HepG2 (cell line): ENCODE data around the gene BPI. TPM values are rescaled to one million over a fixed set of nuclear protein-coding genes. Genes with fewer than 3 reads are reported as not detected.
A peak's percentile ranks its signal among the peaks of the same experiment; 100 is the strongest.

Experiments used
- ATAC-seq: fragments of 200-7000 bp; cut with Tn5 transposase; 3 replicates; pipeline ENCODE4 v1.9.1; 2020; ENCODE audit warnings: mild to moderate bottlenecking, moderate library complexity
- BruUV-seq: library from RNA; stranded (reverse); fragments of 400-500 nt; replicated peaks from 2 replicates; lab custom pipeline; 2021; lab: Mats Ljungman, UMichigan
- CTCF ChIA-PET: fragments of 300-600 bp; formaldehyde crosslinking; extraction: SDS; loops from one replicate; lab custom pipeline; 2021; ENCODE audit warnings: low total read pairs, inconsistent platforms, low intra/inter-chr PET ratio; lab: Yijun Ruan, JAX
- POLR2A ChIA-PET: fragments of 350-600 bp; sonication (Branson Sonifier 250); formaldehyde crosslinking; loops from one replicate; lab custom pipeline; 2020; ENCODE audit warnings: antibody characterized with exemption, inconsistent platforms; lab: Yijun Ruan, JAX
- DNase-seq: peaks from one replicate; pipeline ENCODE4 v3.0.0-alpha.2; 2015; ENCODE audit warnings: low spot score
- FAIRE-seq: peaks from 3 replicates; lab custom pipeline; 2011; peaks lifted over from hg19 to GRCh38; lab: Jason Lieb, UNC
- H2AFZ ChIP-seq: one replicate; pipeline ENCODE4 v1.6.1; 2011; ENCODE audit warnings: low read length, inconsistent platforms
- H3K27ac ChIP-seq: fragments of 300-600 bp; 3 replicates; pipeline ENCODE4 v1.8.0; 2011; ENCODE audit warnings: mixed run types, mild to moderate bottlenecking, mixed read lengths, low read length, inconsistent platforms; ENCODE audit not compliant: insufficient read depth; ENCODE audit errors: extremely low read length
- H3K27me3 ChIP-seq, 2 experiments: fragments of 200-600 bp in 1 of 2; 2 replicates in 1 of 2; 3 replicates in 1 of 2; pipeline versions ENCODE4 v1.6.0 to v1.8.0; 2011; ENCODE audit warnings: low read length in 2 of 2, mild to moderate bottlenecking in 2 of 2, moderate library complexity in 2 of 2, inconsistent platforms in 1 of 2; ENCODE audit not compliant: insufficient read depth in 2 of 2, control insufficient read depth in 1 of 2
- H3K36me3 ChIP-seq, 2 experiments: fragments of 200-600 bp in 1 of 2; replicated peaks in 1 of 2; 2 replicates in 1 of 2; 3 replicates in 1 of 2; pipeline versions ENCODE4 v1.5.1 to v1.8.0; 2011; ENCODE audit warnings: low read length in 2 of 2, inconsistent platforms in 1 of 2; ENCODE audit not compliant: insufficient read depth in 2 of 2, control insufficient read depth in 1 of 2
- H3K4me1 ChIP-seq: 2 replicates; pipeline ENCODE4 v1.5.1; 2012; ENCODE audit warnings: low read length, inconsistent platforms; ENCODE audit not compliant: insufficient read depth
- H3K4me2 ChIP-seq: 2 replicates; pipeline ENCODE4 v1.6.0; 2011; ENCODE audit warnings: low read depth, low read length, inconsistent platforms
- H3K4me3 ChIP-seq, 3 experiments: fragments of 200-600 bp in 1 of 3; sonication (generic), shearing (Covaris generic) in 1 of 3; replicated peaks in 1 of 3; 2 replicates each; pipeline ENCODE4 v1.5.1; 2011 to 2016; ENCODE audit warnings: low read length in 3 of 3, inconsistent platforms in 2 of 3, low read depth in 2 of 3, mild to moderate bottlenecking in 2 of 3, control low read depth in 1 of 3, mixed read lengths in 1 of 3; ENCODE audit not compliant: insufficient read depth in 1 of 3
- H3K79me2 ChIP-seq: one replicate; pipeline ENCODE4 v1.6.1; 2011; ENCODE audit warnings: low read length, inconsistent platforms; ENCODE audit not compliant: insufficient read depth
- H3K9ac ChIP-seq: 2 replicates; pipeline ENCODE4 v1.6.0; 2011; ENCODE audit warnings: mild to moderate bottlenecking, low read depth, low read length, inconsistent platforms; ENCODE audit not compliant: insufficient read depth
- H3K9me3 ChIP-seq: 2 replicates; pipeline ENCODE4 v1.5.1; 2012; ENCODE audit warnings: mild to moderate bottlenecking, low read length
- H4K20me1 ChIP-seq: 2 replicates; pipeline ENCODE4 v1.6.0; 2011; ENCODE audit warnings: inconsistent platforms, mild to moderate bottlenecking, low read length, moderate library complexity; ENCODE audit not compliant: insufficient read depth
- AGO2 ChIP-seq: fragments of 200-400 bp; formaldehyde crosslinking; optimal IDR thresholded peaks from 2 replicates; pipeline ENCODE3; 2017; ENCODE audit warnings: mild to moderate bottlenecking, low read depth, low read length, moderate library complexity
- CSRNP2 ChIP-seq: sonication (generic); formaldehyde crosslinking; conservative IDR thresholded peaks from 2 replicates; pipeline ENCODE4 v1.8.0; 2022; ENCODE audit warnings: low read depth, missing genetic modification reagents
- JUNB ChIP-seq: sonication (generic); formaldehyde crosslinking; IDR thresholded peaks from 2 replicates; pipeline ENCODE4 v1.8.0; 2022; ENCODE audit warnings: missing genetic modification reagents, mild to moderate bottlenecking, borderline replicate concordance
- REXO4 ChIP-seq: sonication (generic); formaldehyde crosslinking; IDR thresholded peaks from 2 replicates; pipeline ENCODE4 v1.8.0; 2022; ENCODE audit warnings: missing genetic modification reagents, mild to moderate bottlenecking, borderline replicate concordance
- ZMAT5 ChIP-seq: sonication (generic); formaldehyde crosslinking; IDR thresholded peaks from 2 replicates; pipeline ENCODE4 v1.5.0; 2020; ENCODE audit warnings: mild to moderate bottlenecking, low read depth, missing genetic modification reagents, borderline replicate concordance
- ZNF891 ChIP-seq: sonication (generic); formaldehyde crosslinking; IDR thresholded peaks from 2 replicates; pipeline ENCODE4 v1.5.0; 2020; ENCODE audit warnings: mild to moderate bottlenecking, missing genetic modification reagents
- WGBS: methylation state at CpG from one replicate; pipeline ENCODE4 v1.1.6; 2017; ENCODE audit warnings: low lambda C conversion rate; 5-methylcytosine and 5-hydroxymethylcytosine counted together
- in situ Hi-C: cut with HindIII; loops from 2 replicates; pipeline ENCODE4 v1.10.0; 2017; ENCODE audit warnings: low pct_unique_long_range_greater_than_20kb; ENCODE audit not compliant: extremely low pct_ligation_motif_present
- intact Hi-C: fragments of 100-400 bp; cut with micrococcal nuclease; formaldehyde crosslinking; loops from one replicate; pipeline ENCODE4 v1.10.0; 2022; ENCODE audit not compliant: unreplicated experiment
- polyA plus RNA-seq, 8 experiments: library from polyadenylated mRNA; depleted of rRNA in 3 of 8; stranded (reverse) in 7 of 8; unstranded in 1 of 8; fragments of >200 nt; fragmentation: Illumina TruSeq in 4 of 8; extraction: Trizol in 4 of 8; gene quantifications; 2 replicates each; pipeline versions ENCODE4 v1.2.1 to v1.2.3, GENCODE V29; 2011 to 2016; ENCODE audit warnings: low read depth in 4 of 8, missing spikeins in 1 of 8, mixed read lengths in 1 of 8; ENCODE audit not compliant: insufficient read depth in 1 of 8
- total RNA-seq, 5 experiments: library from RNA; depleted of rRNA; stranded (reverse); fragments of >200 nt; fragmentation: Illumina TruSeq; extraction: Trizol; gene quantifications; 2 replicates each; pipeline ENCODE4 v1.2.3, GENCODE V29; 2016; ENCODE audit warnings: low read depth in 1 of 5

The BPI gene
- total and polyA plus RNA-seq, 2 of the 13 experiments (the other 11 are each of a cell fraction or from before 2014, with no cell fraction given) = not detected

GRCh38 chr20:38291966-38292365, 12.0 kb upstream of the BPI start:
- no peak for DNase-seq
- Histone ChIP-seq H3K4me2 (no peak overlapping the region), H3K9ac (no peak overlapping the region), H3K4me3 (no peak overlapping the region), H4K20me1 (no peaks in the 10 kb centered on the region), H2AFZ (no peak overlapping the region), H3K27me3 (peaks cover 0 to 21% of the 10 kb centered on the region in 2 experiments; a peak in 4 of 5 replicates), H3K79me2 (no peaks in the 10 kb centered on the region), H3K4me1 (peaks cover 16% of the 10 kb centered on the region), H3K27ac (no peak overlapping the region), H3K36me3 (no peaks in the 10 kb centered on the region), H3K9me3 (no peaks in the 10 kb centered on the region)
- POLR2A ChIA-PET = no interaction called here
- no peak for ATAC-seq
- no TSS peak for BruUV-seq
- FAIRE-seq = no peak
- in situ Hi-C loops = no loop called here
- 0 out of 2 replicates have a peak, but pooled peaks have one; percentile 30 for TF ChIP-seq ZNF891 (CRISPR knock-in tag)
- 0 out of 2 replicates have a peak, but pooled peaks have one; percentile 47 for TF ChIP-seq CSRNP2 (CRISPR knock-in tag)
- no peak for TF ChIP-seq ZMAT5 (CRISPR knock-in tag)
- TF ChIP-seq REXO4 (CRISPR knock-in tag) = no peak
- CTCF ChIA-PET = interaction anchor here (1.7 kb wide), 1 partner anchor 62 kb away, joined by 7 read pairs; no protein-coding TSS in a partner anchor
- intact Hi-C loops = loop anchor here (1.0 to 5.0 kb wide), 2 partner anchors 63 to 235 kb away; no protein-coding TSS in a partner anchor
- 3% methylated on average over 3 of the region's 3 CpGs for WGBS

- ATAC-seq = no peak
- FAIRE-seq = no peak
- 22% methylated on average over 7 of the region's 7 CpGs for WGBS
- no peak overlapping the region for H3K9ac ChIP-seq
- BruUV-seq = no TSS peak
- H3K4me2 ChIP-seq = no peak overlapping the region
- POLR2A ChIA-PET = no interaction called here
- no peak overlapping the region for H2AFZ ChIP-seq
- H3K27ac ChIP-seq = no peak overlapping the region
- in situ Hi-C loops = no loop called here
- H3K27me3 ChIP-seq = peaks cover 0 to 15% of the 10 kb centered on the region in 2 experiments; a peak in 3 of 5 replicates
- no peaks in the 10 kb centered on the region for H4K20me1 ChIP-seq
- intact Hi-C loops = loop anchor here (5.0 kb wide), 1 partner anchor 236 kb away; no protein-coding TSS in a partner anchor
- H3K4me1 ChIP-seq = peaks cover 10% of the 10 kb centered on the region
- CTCF ChIA-PET = no interaction called here
- no peaks in the 10 kb centered on the region for H3K36me3 ChIP-seq
- H3K9me3 ChIP-seq = no peaks in the 10 kb centered on the region
- TF ChIP-seq AGO2 (no peak), JUNB (CRISPR knock-in tag) (0 out of 2 replicates have a peak, but pooled peaks have one; percentile 14)
- no peak for DNase-seq
- H3K79me2 ChIP-seq = no peaks in the 10 kb centered on the region
- H3K4me3 ChIP-seq = no peak overlapping the region
Measured at GRCh38 chr20:38293491-38294065, 10.4 kb upstream of the BPI start.
